Naive thymus-derived CD4-positive, alpha-beta T cell (primary cell): ENCODE data around the gene SNRNP25. TPM values are rescaled to one million over a fixed set of nuclear protein-coding genes. Genes with fewer than 3 reads are reported as not detected.
"Not testable (repeated sequence)": the region's sequence is repeated elsewhere in the genome, so short reads cannot be mapped to it uniquely, and the experiment has no call there.

Experiments used
- ATAC-seq: fragments of 150-1000 bp; cut with Tn5 transposase; 2 replicates; pipeline ENCODE4 v1.10.0; 2021; ENCODE audit warnings: mild to moderate bottlenecking, moderate library complexity
- CTCF ChIA-PET: fragments of 350-600 bp; sonication (Branson Sonifier 250); formaldehyde crosslinking; loops from one replicate; lab custom pipeline; 2021; ENCODE audit warnings: antibody characterized with exemption; lab: Charles Lee
- POLR2A ChIA-PET: fragments of 350-600 bp; sonication (Branson Sonifier 250); formaldehyde crosslinking; loops from one replicate; lab custom pipeline; 2021; ENCODE audit warnings: antibody characterized with exemption, inconsistent platforms; lab: Charles Lee
- DNase-seq, 9 donors: peaks; one replicate each; pipeline versions ENCODE4 v3.0.0 to v3.0.0-alpha.2; 2020 to 2022; ENCODE audit warnings: mixed read lengths in 1 of 9
- H3K27ac ChIP-seq: one replicate; pipeline ENCODE4 v1.7.0; 2013; ENCODE audit warnings: mild to moderate bottlenecking, low read depth, low read length, moderate library complexity
- H3K27me3 ChIP-seq, 2 donors: one replicate each; pipeline ENCODE4 v1.7.0; 2013; ENCODE audit warnings: low read length in 2 of 2, mild to moderate bottlenecking in 2 of 2, moderate library complexity in 2 of 2; ENCODE audit not compliant: control insufficient read depth in 2 of 2, insufficient read depth in 2 of 2
- H3K36me3 ChIP-seq, 3 experiments: 1 replicate in 2 of 3; 2 replicates in 1 of 3; pipeline ENCODE4 v1.7.0; 2013; ENCODE audit warnings: low read length in 3 of 3, mild to moderate bottlenecking in 3 of 3, moderate library complexity in 1 of 3; ENCODE audit not compliant: insufficient read depth in 3 of 3, control insufficient read depth in 2 of 3
- H3K4me1 ChIP-seq, 2 donors: one replicate each; pipeline ENCODE4 v1.7.0; 2013; ENCODE audit warnings: low read length in 2 of 2, mild to moderate bottlenecking in 2 of 2, moderate library complexity in 1 of 2; ENCODE audit not compliant: control insufficient read depth in 2 of 2, insufficient read depth in 2 of 2
- H3K4me3 ChIP-seq: 2 replicates; pipeline ENCODE4 v1.7.0; 2013; ENCODE audit warnings: mild to moderate bottlenecking, low read length
- H3K9me3 ChIP-seq, 3 experiments: 1 replicate in 2 of 3; 2 replicates in 1 of 3; pipeline ENCODE4 v1.7.0; 2013; ENCODE audit warnings: low read length in 3 of 3; ENCODE audit not compliant: control insufficient read depth in 2 of 3
- H3K27ac Mint-ChIP-seq, 9 donors: one replicate each; pipeline ENCODE4 v1.8.0; 2020 to 2022; ENCODE audit warnings: mixed read lengths in 9 of 9, mild to moderate bottlenecking in 8 of 9, moderate library complexity in 5 of 9, inconsistent platforms in 2 of 9
- H3K27me3 Mint-ChIP-seq, 5 donors: one replicate each; pipeline ENCODE4 v1.8.0; 2021 to 2022; ENCODE audit warnings: mixed read lengths in 5 of 5, mild to moderate bottlenecking in 1 of 5
- H3K36me3 Mint-ChIP-seq, 5 donors: one replicate each; pipeline ENCODE4 v1.8.0; 2020 to 2022; ENCODE audit warnings: mixed read lengths in 5 of 5, mild to moderate bottlenecking in 3 of 5, inconsistent platforms in 1 of 5
- H3K4me1 Mint-ChIP-seq, 7 donors: one replicate each; pipeline ENCODE4 v1.8.0; 2020 to 2022; ENCODE audit warnings: mixed read lengths in 7 of 7, mild to moderate bottlenecking in 3 of 7, inconsistent platforms in 1 of 7
- H3K4me3 Mint-ChIP-seq, 10 donors: one replicate each; pipeline ENCODE4 v1.8.0; 2020 to 2022; ENCODE audit warnings: mild to moderate bottlenecking in 10 of 10, mixed read lengths in 10 of 10, moderate library complexity in 6 of 10, inconsistent platforms in 2 of 10
- H3K9me3 Mint-ChIP-seq, 11 donors: one replicate each; pipeline ENCODE4 v1.8.0; 2020 to 2022; ENCODE audit warnings: mixed read lengths in 11 of 11, mild to moderate bottlenecking in 4 of 11, inconsistent platforms in 1 of 11, moderate library complexity in 1 of 11
- intact Hi-C, 2 donors: fragments of 100-400 bp; cut with micrococcal nuclease; formaldehyde crosslinking; loops; one replicate each; pipeline ENCODE4 v1.15.1; 2023
- polyA plus RNA-seq, 2 donors: library from polyadenylated mRNA; unstranded; fragments of 300-500 nt; fragmentation: Illumina TruSeq; gene quantifications; one replicate each; pipeline ENCODE4 v1.2.3, GENCODE V29; 2021
- total RNA-seq, 6 experiments: library from RNA in 5 of 6; stranded (reverse) in 5 of 6; gene quantifications; 1 replicate in 5 of 6; 2 replicates in 1 of 6; pipeline ENCODE4 v1.2.3 and lab custom pipeline; 2021 to 2026

Gene SNRNP25
- total RNA-seq (10 to 100 TPM in 4 of 5 experiments, 1 to 10 TPM in 1; 9.8 to 57.4 (median 11.7) TPM), polyA plus RNA-seq (10 to 100 TPM; 20.5 to 21.5 TPM), total RNA-seq (lab: John Stamatoyannopoulos, UW) (5.8 reads per million, percentile 26 among the genes with 10 or more reads in this experiment)

- no peaks in the 10 kb centered on the region for H3K27me3 Mint-ChIP-seq
- Histone ChIP-seq H3K36me3 (peaks cover 0 to 28% (median 5%) of the 10 kb centered on the region in 3 experiments), H3K27ac (peak within 1 kb of the TSS; percentile 73), H3K4me3 (peak within 1 kb of the TSS; percentile 96), H3K4me1 (peaks cover 9 to 11% of the 10 kb centered on the region in 2 donors), H3K27me3 (no peaks in the 10 kb centered on the region), H3K9me3 (no peaks in the 10 kb centered on the region)
- peaks cover 4 to 13% (median 6%) of the 10 kb centered on the region in 5 donors for H3K36me3 Mint-ChIP-seq
- H3K27ac Mint-ChIP-seq: peak within 1 kb of the TSS; percentile 66 to 95 (median 92)
- peak within 1 kb of the TSS; percentile 89 to 100 (median 98) for H3K4me3 Mint-ChIP-seq
- peaks cover 22 to 45% (median 36%) of the 10 kb centered on the region in 7 donors for H3K4me1 Mint-ChIP-seq
- H3K9me3 Mint-ChIP-seq: no peaks in the 10 kb centered on the region
- CTCF ChIA-PET: interaction anchor here (0.6 to 0.7 kb wide), 2 partner anchors 12 to 46 kb away, joined by 3 to 4 read pairs; no protein-coding TSS in a partner anchor
- ATAC-seq: peak; percentile 98
- intact Hi-C loops: loop anchor here (1.0 kb wide), 3 partner anchors 25 to 299 kb away; partner anchors contain the start of genes MPG (in 2 of the 2), AXIN1 (in 1 of the 2) and NPRL3 (in 1 of the 2)
- DNase-seq: peak; percentile 90 to 98 (median 96)
- POLR2A ChIA-PET: interaction anchor here (0.6 to 1.5 kb wide), 4 partner anchors 9 to 831 kb away, joined by 3 to 4 read pairs (median 3); no protein-coding TSS in a partner anchor
Measured at GRCh38 chr16:53346-54236, at the start of gene SNRNP25, which contains the start of gene POLR3K. Gene SNRNP25 (plus strand): TSS chr16:53828. CDS start chr16:54017, 189 bp downstream. Gene POLR3K (minus strand): TSS chr16:53608. CDS start chr16:53586, 22 bp downstream.

- no peaks in the 10 kb centered on the region for H3K9me3 Mint-ChIP-seq
- DNase-seq: no peak
Measured at GRCh38 chr16:9903-10665, 43.5 kb upstream of the SNRNP25 start.

GRCh38 chr16:10772-11171 is 42.9 kb upstream of the SNRNP25 start:
- CTCF ChIA-PET, H3K9me3 Mint-ChIP-seq: not testable (repeated sequence)

More at GRCh38 chr16:9903-10665, 43.5 kb upstream of the SNRNP25 start:
- ChIA-PET CTCF (no interaction called here), POLR2A (no interaction called here)
- no peak overlapping the region for H3K4me3 ChIP-seq
- no peaks in the 10 kb centered on the region for H3K36me3 Mint-ChIP-seq
- H3K4me1 Mint-ChIP-seq: no peaks in the 10 kb centered on the region
- H3K27ac ChIP-seq: no peak overlapping the region
- peak overlapping the region in 3 of 9 donors; percentile 32 to 48 (median 45) for H3K27ac Mint-ChIP-seq
- H3K36me3 ChIP-seq: no peaks in the 10 kb centered on the region
- H3K9me3 ChIP-seq: no peaks in the 10 kb centered on the region
- intact Hi-C loops: no loop called here
- H3K4me1 ChIP-seq: no peaks in the 10 kb centered on the region
- H3K27me3 ChIP-seq: no peaks in the 10 kb centered on the region
- peak; percentile 96 for ATAC-seq
- peak overlapping the region in 9 of 10 donors; percentile 30 to 79 (median 64) for H3K4me3 Mint-ChIP-seq
- H3K27me3 Mint-ChIP-seq: no peaks in the 10 kb centered on the region

GRCh38 chr16:17062-17765 is 36.4 kb upstream of the SNRNP25 start:
- H3K4me1 ChIP-seq, H3K36me3 ChIP-seq, H3K9me3 ChIP-seq, ATAC-seq, POLR2A ChIA-PET, H3K4me3 ChIP-seq, H3K4me1 Mint-ChIP-seq, CTCF ChIA-PET, H3K27ac ChIP-seq, intact Hi-C loops, H3K27me3 ChIP-seq, H3K36me3 Mint-ChIP-seq, H3K9me3 Mint-ChIP-seq, H3K27ac Mint-ChIP-seq, H3K27me3 Mint-ChIP-seq, DNase-seq, H3K4me3 Mint-ChIP-seq: not testable (repeated sequence)

More at GRCh38 chr16:10772-11171, 42.9 kb upstream of the SNRNP25 start:
- intact Hi-C loops, H3K4me1 Mint-ChIP-seq, H3K27ac ChIP-seq, H3K27me3 ChIP-seq, H3K27me3 Mint-ChIP-seq, H3K9me3 ChIP-seq, H3K4me3 ChIP-seq, H3K36me3 Mint-ChIP-seq, H3K4me1 ChIP-seq, H3K36me3 ChIP-seq, POLR2A ChIA-PET: not testable (repeated sequence)
- DNase-seq: peak; percentile 59 to 95 (median 90)
- peak; percentile 81 for ATAC-seq
- peak overlapping the region in 3 of 10 donors; percentile 44 to 65 (median 57) for H3K4me3 Mint-ChIP-seq
- H3K27ac Mint-ChIP-seq: peak overlapping the region in 4 of 9 donors; percentile 9 to 71 (median 54)

GRCh38 chr16:20886-21285 is 32.7 kb upstream of the SNRNP25 start:
- H3K4me1 ChIP-seq, ATAC-seq, H3K4me3 Mint-ChIP-seq, POLR2A ChIA-PET, H3K9me3 ChIP-seq, H3K9me3 Mint-ChIP-seq, H3K36me3 ChIP-seq, H3K4me1 Mint-ChIP-seq, H3K36me3 Mint-ChIP-seq, H3K27me3 Mint-ChIP-seq, DNase-seq, intact Hi-C loops, H3K27me3 ChIP-seq, H3K27ac ChIP-seq, CTCF ChIA-PET, H3K4me3 ChIP-seq, H3K27ac Mint-ChIP-seq: not testable (repeated sequence)

GRCh38 chr16:24151-24550 is 29.5 kb upstream of the SNRNP25 start:
- H3K9me3 Mint-ChIP-seq, H3K4me1 Mint-ChIP-seq, DNase-seq, H3K36me3 Mint-ChIP-seq, H3K27me3 ChIP-seq, H3K27me3 Mint-ChIP-seq, CTCF ChIA-PET, H3K36me3 ChIP-seq, H3K4me1 ChIP-seq, H3K4me3 ChIP-seq, POLR2A ChIA-PET, ATAC-seq, H3K4me3 Mint-ChIP-seq, H3K27ac ChIP-seq, intact Hi-C loops, H3K9me3 ChIP-seq, H3K27ac Mint-ChIP-seq: not testable (repeated sequence)
